PFSK-1 (cell line): Measurements from ENCODE around the gene WFDC5.

Experiments used
- FOXP2 ChIP-seq: optimal IDR thresholded peaks from 2 replicates; pipeline ENCODE3; 2011; ENCODE audit warnings: borderline replicate concordance, control low read depth, inconsistent platforms; ENCODE audit not compliant: insufficient read depth; ENCODE audit errors: extremely low read length, extremely low read depth
- POLR2AphosphoS5 ChIP-seq: IDR thresholded peaks from 2 replicates; pipeline ENCODE4 v1.6.1; 2012; ENCODE audit warnings: low read depth, mild to moderate bottlenecking, control low read depth, low read length, moderate library complexity
- SIN3A ChIP-seq: IDR thresholded peaks from 2 replicates; pipeline ENCODE4 v1.6.1; 2012; ENCODE audit warnings: mild to moderate bottlenecking, low read length, moderate library complexity, borderline replicate concordance; ENCODE audit not compliant: insufficient read depth
- TAF1 ChIP-seq: IDR thresholded peaks from 2 replicates; pipeline ENCODE4 v1.6.1; 2012; ENCODE audit warnings: low read length, control low read depth, borderline replicate concordance; ENCODE audit not compliant: insufficient read depth
- TF ChIP-seq, protein P1 (sequence below), 2 experiments: IDR thresholded peaks; 2 replicates each; pipeline versions ENCODE4 v1.6.1 to v1.8.0; 2011 to 2012; ENCODE audit warnings: low read depth in 2 of 2, low read length in 2 of 2, control low read depth in 1 of 2, inconsistent platforms in 1 of 2, mild to moderate bottlenecking in 1 of 2, moderate library complexity in 1 of 2; ENCODE audit not compliant: insufficient read depth in 1 of 2

- no peak for TF ChIP-seq POLR2AphosphoS5
- TF ChIP-seq, protein P1, sequence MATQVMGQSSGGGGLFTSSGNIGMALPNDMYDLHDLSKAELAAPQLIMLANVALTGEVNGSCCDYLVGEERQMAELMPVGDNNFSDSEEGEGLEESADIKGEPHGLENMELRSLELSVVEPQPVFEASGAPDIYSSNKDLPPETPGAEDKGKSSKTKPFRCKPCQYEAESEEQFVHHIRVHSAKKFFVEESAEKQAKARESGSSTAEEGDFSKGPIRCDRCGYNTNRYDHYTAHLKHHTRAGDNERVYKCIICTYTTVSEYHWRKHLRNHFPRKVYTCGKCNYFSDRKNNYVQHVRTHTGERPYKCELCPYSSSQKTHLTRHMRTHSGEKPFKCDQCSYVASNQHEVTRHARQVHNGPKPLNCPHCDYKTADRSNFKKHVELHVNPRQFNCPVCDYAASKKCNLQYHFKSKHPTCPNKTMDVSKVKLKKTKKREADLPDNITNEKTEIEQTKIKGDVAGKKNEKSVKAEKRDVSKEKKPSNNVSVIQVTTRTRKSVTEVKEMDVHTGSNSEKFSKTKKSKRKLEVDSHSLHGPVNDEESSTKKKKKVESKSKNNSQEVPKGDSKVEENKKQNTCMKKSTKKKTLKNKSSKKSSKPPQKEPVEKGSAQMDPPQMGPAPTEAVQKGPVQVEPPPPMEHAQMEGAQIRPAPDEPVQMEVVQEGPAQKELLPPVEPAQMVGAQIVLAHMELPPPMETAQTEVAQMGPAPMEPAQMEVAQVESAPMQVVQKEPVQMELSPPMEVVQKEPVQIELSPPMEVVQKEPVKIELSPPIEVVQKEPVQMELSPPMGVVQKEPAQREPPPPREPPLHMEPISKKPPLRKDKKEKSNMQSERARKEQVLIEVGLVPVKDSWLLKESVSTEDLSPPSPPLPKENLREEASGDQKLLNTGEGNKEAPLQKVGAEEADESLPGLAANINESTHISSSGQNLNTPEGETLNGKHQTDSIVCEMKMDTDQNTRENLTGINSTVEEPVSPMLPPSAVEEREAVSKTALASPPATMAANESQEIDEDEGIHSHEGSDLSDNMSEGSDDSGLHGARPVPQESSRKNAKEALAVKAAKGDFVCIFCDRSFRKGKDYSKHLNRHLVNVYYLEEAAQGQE (IDR thresholded peaks at IDR 0.05; ENCODE audit: insufficient read depth in 1 of 2, low read depth in 2 of 2, low read length in 2 of 2) = no peak
- TF ChIP-seq SIN3A = no peak
- no peak for TF ChIP-seq TAF1
- no peak for TF ChIP-seq FOXP2
These were observed 54.7 kb downstream of the WFDC5 start for GRCh38 chr20:45060294-45060693.
